IMR-90 (cell line): ENCODE results near the gene FST.

ENCODE experiments used
- CEBPB ChIP-seq: IDR thresholded peaks from 2 replicates; pipeline ENCODE4 v1.6.1; 2012; ENCODE audit warnings: low read depth, low read length, improper control_type of control experiment
- CHD1 ChIP-seq: IDR thresholded peaks from 2 replicates; pipeline ENCODE4 v1.6.1; 2012; ENCODE audit warnings: low read depth, low read length, improper control_type of control experiment
- MAFK ChIP-seq: IDR thresholded peaks from 2 replicates; pipeline ENCODE4 v1.6.1; 2012; ENCODE audit warnings: low read depth, low read length, improper control_type of control experiment
- MAZ ChIP-seq: IDR thresholded peaks from 2 replicates; pipeline ENCODE4 v1.6.1; 2012; ENCODE audit warnings: low read depth, mild to moderate bottlenecking, low read length, improper control_type of control experiment, moderate library complexity, borderline replicate concordance
- MXI1 ChIP-seq: IDR thresholded peaks from 2 replicates; pipeline ENCODE4 v1.6.1; 2012; ENCODE audit warnings: low read depth, mild to moderate bottlenecking, low read length, moderate library complexity, borderline replicate concordance
- POLR2A ChIP-seq: IDR thresholded peaks from 2 replicates; pipeline ENCODE4 v1.6.1; 2012; ENCODE audit warnings: mild to moderate bottlenecking, low read depth, low read length
- RAD21 ChIP-seq: IDR thresholded peaks from 2 replicates; pipeline ENCODE4 v1.6.1; 2012; ENCODE audit warnings: low read length, improper control_type of control experiment
- RCOR1 ChIP-seq: IDR thresholded peaks from 2 replicates; pipeline ENCODE4 v1.6.1; 2012; ENCODE audit warnings: mild to moderate bottlenecking, low read length, improper control_type of control experiment; ENCODE audit not compliant: insufficient replicate concordance
- RFX5 ChIP-seq: IDR thresholded peaks from 2 replicates; pipeline ENCODE4 v1.8.0; 2012; ENCODE audit warnings: low read depth, mild to moderate bottlenecking, low read length, moderate library complexity
- TF ChIP-seq, protein P1 (sequence below): conservative IDR thresholded peaks from 2 replicates; pipeline ENCODE4 v1.5.1; 2012; ENCODE audit warnings: mild to moderate bottlenecking, low read depth, low read length, improper control_type of control experiment
- TF ChIP-seq, protein P2 (sequence below): fragments of 150-350 bp; IDR thresholded peaks from 2 replicates; pipeline ENCODE4 v1.6.1; 2017; ENCODE audit warnings: mild to moderate bottlenecking, antibody characterized with exemption, low read length, low read depth

DNA sequence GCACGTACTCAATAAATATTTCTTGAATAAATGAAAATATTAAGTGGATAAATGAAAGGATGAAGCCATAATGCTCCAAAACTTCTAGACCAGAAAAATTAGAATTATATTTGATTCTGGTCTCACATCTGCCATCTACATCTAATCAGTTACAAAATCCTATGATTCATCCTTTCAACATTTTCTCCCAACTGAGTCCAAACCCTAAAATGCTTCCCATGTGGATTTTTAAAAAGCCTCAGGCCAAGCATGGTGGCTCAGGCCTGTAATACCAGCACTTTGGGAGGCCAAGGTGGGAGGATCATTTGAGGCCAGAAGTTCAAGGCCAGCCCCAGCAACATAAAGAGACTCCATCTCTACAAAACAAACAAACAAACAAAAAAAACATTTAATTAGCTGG, 31.6 kb upstream of the FST start:
- no peak for TF ChIP-seq RFX5
- TF ChIP-seq, protein P1, sequence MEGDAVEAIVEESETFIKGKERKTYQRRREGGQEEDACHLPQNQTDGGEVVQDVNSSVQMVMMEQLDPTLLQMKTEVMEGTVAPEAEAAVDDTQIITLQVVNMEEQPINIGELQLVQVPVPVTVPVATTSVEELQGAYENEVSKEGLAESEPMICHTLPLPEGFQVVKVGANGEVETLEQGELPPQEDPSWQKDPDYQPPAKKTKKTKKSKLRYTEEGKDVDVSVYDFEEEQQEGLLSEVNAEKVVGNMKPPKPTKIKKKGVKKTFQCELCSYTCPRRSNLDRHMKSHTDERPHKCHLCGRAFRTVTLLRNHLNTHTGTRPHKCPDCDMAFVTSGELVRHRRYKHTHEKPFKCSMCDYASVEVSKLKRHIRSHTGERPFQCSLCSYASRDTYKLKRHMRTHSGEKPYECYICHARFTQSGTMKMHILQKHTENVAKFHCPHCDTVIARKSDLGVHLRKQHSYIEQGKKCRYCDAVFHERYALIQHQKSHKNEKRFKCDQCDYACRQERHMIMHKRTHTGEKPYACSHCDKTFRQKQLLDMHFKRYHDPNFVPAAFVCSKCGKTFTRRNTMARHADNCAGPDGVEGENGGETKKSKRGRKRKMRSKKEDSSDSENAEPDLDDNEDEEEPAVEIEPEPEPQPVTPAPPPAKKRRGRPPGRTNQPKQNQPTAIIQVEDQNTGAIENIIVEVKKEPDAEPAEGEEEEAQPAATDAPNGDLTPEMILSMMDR, result no peak
- no peak for TF ChIP-seq MXI1
- TF ChIP-seq RAD21, result no peak
- TF ChIP-seq POLR2A, result no peak
- TF ChIP-seq MAZ, result no peak
- no peak for TF ChIP-seq RCOR1
- no peak for TF ChIP-seq CEBPB
- no peak for TF ChIP-seq MAFK
- TF ChIP-seq, protein P2, sequence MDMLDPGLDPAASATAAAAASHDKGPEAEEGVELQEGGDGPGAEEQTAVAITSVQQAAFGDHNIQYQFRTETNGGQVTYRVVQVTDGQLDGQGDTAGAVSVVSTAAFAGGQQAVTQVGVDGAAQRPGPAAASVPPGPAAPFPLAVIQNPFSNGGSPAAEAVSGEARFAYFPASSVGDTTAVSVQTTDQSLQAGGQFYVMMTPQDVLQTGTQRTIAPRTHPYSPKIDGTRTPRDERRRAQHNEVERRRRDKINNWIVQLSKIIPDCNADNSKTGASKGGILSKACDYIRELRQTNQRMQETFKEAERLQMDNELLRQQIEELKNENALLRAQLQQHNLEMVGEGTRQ, result no peak
- TF ChIP-seq CHD1, result no peak
